Measurements from ENCODE around the gene METTL22. TPM values are rescaled to one million over a fixed set of nuclear protein-coding genes. Genes with fewer than 3 reads are reported as not detected.

The METTL22 gene
- total RNA-seq, 1 donor from 2014 or later = 26.9 TPM

DNA sequence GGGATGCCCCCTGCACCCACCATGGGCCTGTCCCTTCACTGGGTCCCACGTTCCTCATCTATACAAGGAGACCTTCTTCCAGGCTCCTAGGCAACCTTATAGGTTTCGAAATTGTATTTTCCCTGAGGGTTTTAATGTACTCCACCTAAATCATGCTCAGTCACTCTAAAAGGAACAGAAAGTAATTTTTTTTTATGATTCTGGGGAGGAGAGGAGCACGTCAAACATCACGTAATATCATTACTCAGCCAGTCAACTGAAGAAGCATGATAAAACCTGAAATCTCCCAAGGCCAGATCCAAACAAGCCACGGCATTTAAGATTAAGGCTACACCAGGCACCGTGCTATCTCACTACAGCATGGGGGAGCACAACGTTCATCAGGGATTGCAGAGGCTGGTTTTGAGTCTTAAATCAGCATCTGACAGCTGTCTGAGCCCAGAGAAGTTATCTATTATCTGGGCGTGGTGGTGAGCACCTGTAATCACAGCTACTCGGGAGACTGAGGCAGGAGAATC is 27.3 kb upstream of the METTL22 start:
- no peak for DNase-seq

DNA sequence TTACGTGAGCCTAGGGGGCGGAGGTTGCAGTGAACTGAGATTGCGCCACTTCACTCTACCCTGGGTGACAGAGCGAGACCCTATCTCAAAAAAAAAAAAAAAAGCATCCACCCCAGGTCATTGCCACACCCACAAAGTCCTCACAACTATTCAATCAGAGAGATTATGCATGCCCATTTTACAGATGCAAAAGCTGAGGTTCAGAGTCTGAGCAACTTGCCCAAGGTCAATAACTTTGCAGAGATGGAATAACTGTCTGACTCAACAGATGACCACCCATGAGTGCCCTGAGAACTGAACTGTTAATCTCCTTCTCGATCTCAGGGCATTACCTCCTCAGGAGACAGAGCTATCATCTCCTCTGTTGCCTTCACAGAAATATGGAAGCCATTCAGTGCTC is 25.7 kb upstream of the METTL22 start:
- DNase-seq = no peak

DNA sequence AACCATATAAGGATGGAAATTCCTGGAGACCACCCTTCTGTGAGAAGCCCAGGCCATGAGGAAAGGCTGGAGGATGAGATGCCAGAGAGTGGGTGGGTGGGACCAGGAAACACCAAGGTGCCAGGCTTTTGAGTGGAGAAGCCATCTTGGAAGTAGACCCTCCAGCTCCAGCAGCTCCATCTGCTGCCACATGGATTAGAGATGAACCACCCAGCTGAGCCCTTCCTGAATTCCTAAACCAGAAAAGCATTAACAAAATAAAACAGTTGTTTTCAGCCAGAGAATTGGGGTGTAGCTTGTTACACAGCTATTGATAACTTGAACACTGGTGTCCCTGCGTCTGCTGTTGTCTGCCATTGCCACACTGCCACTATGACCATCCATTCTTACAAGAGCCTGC is 24.9 kb upstream of the METTL22 start:
- no peak for DNase-seq

- DNase-seq = no peak
Observed at GRCh38 chr16:8600144-8600775, 21.2 kb upstream of the METTL22 start.

GRCh38 chr16:8605554-8605953 is 15.9 kb upstream of the METTL22 start:
- DNase-seq = no peak

- DNase-seq = no peak
Observed at GRCh38 chr16:8607214-8607613, 14.3 kb upstream of the METTL22 start.

DNA sequence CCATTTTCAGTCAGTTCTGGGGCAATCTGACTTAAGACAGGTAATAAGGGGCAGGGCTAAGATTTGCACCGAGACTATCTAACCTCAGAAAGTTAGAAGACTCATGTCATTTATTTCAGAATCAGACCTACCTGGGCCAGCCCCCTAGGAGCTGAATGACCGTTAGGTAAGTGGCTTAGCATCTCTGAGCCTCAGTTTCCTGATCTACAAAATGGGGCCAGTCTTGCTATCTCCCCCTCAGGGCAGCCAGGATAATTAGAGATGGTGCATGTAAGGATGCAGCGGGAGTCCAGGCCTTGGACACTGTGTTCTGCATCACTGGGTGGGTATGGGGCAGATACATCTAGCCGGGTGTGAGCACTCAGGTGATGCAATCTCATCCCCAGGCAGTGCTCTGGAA is 10.4 kb upstream of the METTL22 start:
- no peak for DNase-seq

GRCh38 chr16:8611886-8612600 is 9.5 kb upstream of the METTL22 start:
- DNase-seq = no peak

DNA sequence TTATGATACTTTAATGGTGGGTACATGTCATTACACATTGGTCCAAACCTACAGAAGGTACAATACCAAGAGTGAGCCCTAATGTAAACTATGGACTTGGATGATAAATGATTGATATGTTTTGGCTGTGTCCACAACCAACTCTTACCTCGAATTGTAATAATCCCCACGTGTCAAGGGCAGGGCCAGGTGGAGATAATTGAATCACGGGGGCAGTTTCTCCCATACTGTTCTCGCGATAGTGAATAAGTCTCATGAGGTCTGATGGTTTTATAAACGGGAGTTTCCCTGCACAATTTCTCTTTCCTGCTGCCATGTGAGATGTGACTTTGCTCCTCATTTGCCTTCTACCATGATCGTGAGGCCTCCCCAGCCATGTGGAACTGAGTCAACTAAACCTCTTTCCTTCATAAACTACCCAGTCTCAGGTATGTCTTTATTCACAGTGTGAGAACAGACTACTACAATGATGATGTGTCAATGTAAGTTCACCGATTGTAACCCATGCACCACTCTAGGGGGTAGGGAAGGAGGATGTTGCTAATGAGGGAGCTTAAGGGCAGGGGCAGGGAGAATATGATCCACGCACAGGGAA is 7.0 kb upstream of the METTL22 start:
- no peak for DNase-seq

GRCh38 chr16:8619671-8620370 is 1.7 kb upstream of the METTL22 start:
- DNase-seq = no peak

- no peak for DNase-seq
Observed at GRCh38 chr16:8620535-8620934, 963 bp upstream of the METTL22 start.

- DNase-seq = no peak
Observed at GRCh38 chr16:8621222-8621571, 301 bp upstream of the METTL22 start.

DNA sequence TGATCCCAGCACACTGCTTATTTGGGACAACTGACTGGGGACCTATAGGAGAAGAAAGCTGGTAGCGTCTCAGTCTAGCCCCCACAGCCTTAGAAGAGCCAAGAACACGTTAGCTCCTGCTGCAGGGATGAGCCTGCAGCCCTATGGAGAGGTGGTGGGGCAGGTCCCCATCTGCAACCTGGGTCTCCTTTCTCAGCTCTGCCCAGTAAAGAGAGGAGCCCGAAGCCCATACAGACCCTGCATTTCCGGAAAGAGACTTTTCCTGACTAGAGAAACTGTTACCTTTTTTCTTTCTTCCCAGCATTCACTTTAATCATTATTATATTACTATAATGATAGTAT is 788 bp downstream of the METTL22 start:
- no peak for DNase-seq

DNA sequence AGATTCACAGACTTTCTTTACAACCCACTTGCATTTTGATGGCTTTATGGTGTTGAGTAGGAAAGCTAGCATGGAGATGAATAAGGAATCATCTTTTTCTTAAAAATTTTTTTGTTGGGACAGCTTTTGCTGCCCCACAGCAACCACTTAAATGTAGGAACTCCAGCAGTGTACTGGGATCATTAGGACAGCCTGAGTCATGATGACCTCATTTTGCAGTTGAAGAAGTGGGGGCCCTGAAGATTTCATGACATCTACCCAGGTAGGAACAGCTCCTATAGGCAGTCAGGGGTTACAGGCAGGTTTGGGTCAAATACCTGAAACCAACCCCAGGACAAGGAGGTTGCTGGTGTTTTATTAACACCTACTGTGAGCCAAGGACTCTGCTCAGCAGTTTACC is 2.1 kb downstream of the METTL22 start:
- DNase-seq = no peak

- DNase-seq = no peak
Observed at GRCh38 chr16:8625491-8626087, 4.1 kb downstream of the METTL22 start.

DNA sequence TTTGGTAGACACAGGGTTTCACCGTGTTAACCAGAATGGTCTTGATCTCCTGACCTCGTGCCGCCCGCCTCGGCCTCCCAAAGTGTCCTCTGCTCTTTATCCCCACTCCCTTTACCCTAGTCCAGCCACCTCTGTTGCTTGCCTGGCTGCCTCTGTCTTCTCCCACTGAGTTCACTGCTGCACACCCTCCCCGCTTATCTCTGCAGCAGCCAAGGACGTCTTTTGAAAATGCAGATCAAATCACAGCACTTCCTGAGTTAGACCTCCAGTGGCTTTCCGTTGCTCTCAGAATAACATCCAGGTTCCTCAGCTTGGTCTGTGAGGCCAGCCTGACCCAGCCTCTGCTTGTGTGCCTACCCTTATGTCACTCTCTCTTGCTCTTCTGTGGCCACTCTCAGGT is 5.4 kb downstream of the METTL22 start:
- no peak for DNase-seq

- no peak for DNase-seq
Observed at GRCh38 chr16:8627456-8627855, 6.0 kb downstream of the METTL22 start.

GRCh38 chr16:8628981-8629725 is 7.7 kb downstream of the METTL22 start:
- DNase-seq = no peak

DNA sequence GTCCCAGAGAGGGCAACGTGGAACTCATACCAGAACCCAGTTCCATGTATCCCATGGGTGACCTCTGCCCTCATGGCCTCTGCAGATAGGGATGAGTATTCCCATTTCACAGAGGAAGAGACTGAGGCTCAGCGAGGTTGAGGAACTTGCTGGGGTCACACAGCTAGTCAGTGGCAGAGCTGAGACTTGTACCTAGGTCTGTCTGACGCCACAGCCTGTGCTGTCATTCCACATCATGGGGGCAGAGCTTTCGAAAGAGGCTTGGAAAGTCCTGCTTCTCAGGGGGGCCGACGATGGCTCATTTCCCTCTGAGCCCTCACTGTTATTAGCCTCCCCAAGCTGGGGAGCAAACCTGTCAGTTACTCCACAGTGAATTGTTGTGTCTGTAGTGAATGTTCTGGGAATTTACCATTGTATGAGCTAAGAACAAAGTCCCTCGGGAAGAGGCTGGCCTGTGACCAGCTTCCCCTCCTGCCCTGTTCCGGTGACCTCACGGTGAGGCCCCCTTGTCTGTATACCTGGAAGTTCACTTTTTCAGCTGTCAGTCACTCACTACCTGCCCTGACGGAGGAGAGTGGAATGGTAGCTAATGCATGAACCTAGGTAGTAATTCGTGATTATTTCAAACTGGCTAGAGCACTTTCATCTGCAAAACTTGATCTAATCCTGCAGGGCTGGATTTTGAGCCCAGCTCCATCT is 8.9 kb downstream of the METTL22 start:
- no peak for DNase-seq

DNA sequence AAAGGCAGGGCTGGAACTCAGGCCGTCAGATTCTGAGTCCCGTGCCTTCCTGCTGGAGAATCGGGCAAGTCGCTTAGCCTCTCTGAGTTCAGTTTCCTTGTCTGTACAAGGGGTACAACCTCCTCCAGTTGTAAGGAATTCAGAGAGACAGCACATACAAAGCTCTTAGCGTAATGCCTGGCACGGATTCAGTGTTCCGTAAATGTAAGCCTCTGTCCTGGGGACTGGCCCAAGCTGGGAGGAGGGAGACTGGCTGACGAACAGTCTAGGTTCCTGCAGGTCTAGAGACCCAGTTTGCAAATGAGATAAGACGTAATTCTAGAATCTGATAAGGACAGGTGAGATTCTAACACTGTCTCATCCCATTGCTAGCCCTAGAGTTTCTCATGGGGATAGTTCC is 9.9 kb downstream of the METTL22 start:
- DNase-seq = no peak

- no peak for DNase-seq
Observed at GRCh38 chr16:8631818-8632465, 10.4 kb downstream of the METTL22 start.

Measured in skin of body (tissue), 2 donors.